ENCODE data around the gene SLC24A3.
"Not testable (repeated sequence)": the region's sequence is repeated elsewhere in the genome, so short reads cannot be mapped to it uniquely, and the experiment has no call there.

The SLC24A3 gene

GRCh38 chr20:19625426-19625825 lies 413.0 kb downstream of the SLC24A3 start:
- no peak for TF ChIP-seq CTCF (IDR thresholded peaks at IDR 0.05; ENCODE audit: borderline replicate concordance, insufficient read depth, low read depth, low read length)
- no peak overlapping the region for H3K4me3 ChIP-seq (ENCODE audit: low read depth, low read length)

- no peak overlapping the region for H3K4me3 ChIP-seq (ENCODE audit: low read depth, low read length)
- TF ChIP-seq CTCF (IDR thresholded peaks at IDR 0.05; ENCODE audit: borderline replicate concordance, insufficient read depth, low read depth, low read length), result no peak
Observed at GRCh38 chr20:19626896-19627295, 414.5 kb downstream of the SLC24A3 start.

GRCh38 chr20:19628570-19629134 lies 416.2 kb downstream of the SLC24A3 start:
- H3K4me3 ChIP-seq (ENCODE audit: low read depth, low read length), result no peak overlapping the region
- TF ChIP-seq CTCF (IDR thresholded peaks at IDR 0.05; ENCODE audit: borderline replicate concordance, insufficient read depth, low read depth, low read length), result peak; percentile 68

DNA sequence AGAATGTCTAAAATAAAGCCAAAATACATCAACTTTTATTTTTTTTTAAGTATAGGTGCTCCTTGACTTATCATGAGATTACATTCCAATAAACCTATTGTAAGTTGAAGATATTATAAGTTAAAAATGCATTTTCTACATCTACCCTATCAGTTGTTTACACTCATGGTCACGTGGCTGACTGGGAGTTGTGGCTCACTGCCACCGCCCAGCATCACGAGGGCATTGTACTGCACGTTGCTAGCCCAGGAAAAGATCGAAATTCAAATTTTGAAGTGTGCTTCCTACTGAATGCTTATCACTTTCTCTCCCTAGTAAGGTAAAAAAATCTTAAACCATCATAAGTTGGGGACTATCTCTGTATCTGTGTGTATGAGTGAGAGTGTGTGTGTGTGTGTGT lies 419.0 kb downstream of the SLC24A3 start:
- no peak for TF ChIP-seq CTCF (IDR thresholded peaks at IDR 0.05; ENCODE audit: borderline replicate concordance, insufficient read depth, low read depth, low read length)

DNA sequence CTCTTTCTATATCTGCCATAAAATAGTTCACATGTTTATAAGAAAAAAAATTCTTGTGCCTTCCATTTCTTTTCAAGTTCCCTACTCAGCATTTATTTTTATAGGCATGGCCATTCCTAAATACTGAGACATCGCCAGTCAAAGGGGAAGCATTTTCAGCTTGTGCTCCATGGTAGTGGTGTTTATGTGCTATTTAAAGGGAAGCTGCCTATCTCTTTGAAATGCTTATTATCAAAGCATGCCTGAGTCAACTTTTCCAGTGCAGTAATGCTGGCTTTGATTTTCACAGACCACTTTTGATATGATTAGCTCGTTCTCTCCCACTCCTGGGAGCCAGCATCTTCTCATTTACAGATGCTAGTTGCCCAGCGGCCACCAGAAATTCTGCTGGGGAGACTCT lies 421.5 kb downstream of the SLC24A3 start:
- H3K4me3 ChIP-seq (ENCODE audit: low read depth, low read length), result no peak overlapping the region
- no peak for TF ChIP-seq CTCF (IDR thresholded peaks at IDR 0.05; ENCODE audit: borderline replicate concordance, insufficient read depth, low read depth, low read length)

More for the DNA sequence above, 419.0 kb downstream of the SLC24A3 start:
- no peak overlapping the region for H3K4me3 ChIP-seq (ENCODE audit: low read depth, low read length)

DNA sequence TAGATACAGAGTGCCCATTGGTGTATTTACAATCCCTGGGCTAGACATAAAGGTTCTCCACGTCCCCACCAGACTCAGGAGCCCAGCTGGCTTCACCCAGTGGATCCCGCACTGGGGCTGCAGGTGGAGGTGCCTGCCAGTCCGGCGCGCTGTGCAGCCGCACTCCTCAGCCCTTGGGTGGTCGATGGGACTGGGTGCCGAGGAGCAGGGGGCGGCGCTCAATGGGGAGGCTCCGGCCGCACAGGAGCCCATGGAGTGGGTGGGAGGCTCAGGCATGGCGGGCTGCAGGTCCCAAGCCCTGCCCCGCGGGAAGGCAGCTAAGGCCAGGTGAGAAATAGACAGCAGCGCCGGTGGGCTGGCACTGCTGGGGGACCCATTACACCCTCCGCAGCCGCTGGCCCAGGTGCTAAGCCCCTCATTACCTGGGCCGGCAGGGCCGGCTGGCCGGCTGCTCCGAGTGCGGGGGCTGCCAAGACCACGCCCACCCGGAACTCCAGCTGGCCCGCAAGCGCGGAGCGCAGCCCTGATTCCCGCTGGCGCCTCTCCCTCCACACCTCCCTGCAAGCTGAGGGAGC lies 427.1 kb downstream of the SLC24A3 start:
- not testable (repeated sequence) for H3K4me3 ChIP-seq (ENCODE audit: low read depth, low read length)

- no peak for TF ChIP-seq CTCF (IDR thresholded peaks at IDR 0.05; ENCODE audit: borderline replicate concordance, insufficient read depth, low read depth, low read length)
- no peak overlapping the region for H3K4me3 ChIP-seq (ENCODE audit: low read depth, low read length)
Observed at GRCh38 chr20:19642860-19643259, 430.4 kb downstream of the SLC24A3 start.
